Uterine smooth muscle cell (primary cell): ENCODE measurements around the gene LRRC32. TPM values are rescaled to one million over a fixed set of nuclear protein-coding genes. Genes with fewer than 3 reads are reported as not detected.

Source experiments
- total RNA-seq: library from RNA; depleted of rRNA; stranded (reverse); fragments of >200 nt; gene quantifications from 2 replicates; pipeline ENCODE4 v1.2.3, GENCODE V29; 2014

LRRC32 gene
- 7.5 and 35.9 TPM in 2 replicates for total RNA-seq

GRCh38 chr11:76670485-76671236, at the start of gene LRRC32:
Gene LRRC32, minus strand, starts transcription at chr11:76670747. Its CDS starts 4,793 bp downstream, at chr11:76665954.

Other genes starting within 250 kb of the LRRC32 start
- 11.1 and 15.4 TPM in 2 replicates for gene EMSY, start 225.7 kb downstream of the LRRC32 start, total RNA-seq
- 5.1 and 9.4 TPM in 2 replicates for gene TSKU, start 112.6 kb upstream of the LRRC32 start, total RNA-seq
- gene ACER3, start 190.2 kb upstream of the LRRC32 start, total RNA-seq = 10.1 and 16.7 TPM in 2 replicates